Activated CD8-positive, alpha-beta memory T cell treated with anti-CD3 and anti-CD28 coated beads, Interleukin-2, amount 10 ng/mL, durations not matched to agents 7 days and 5 days (primary cell): ENCODE measurements around the gene COL9A2. TPM values are rescaled to one million over a fixed set of nuclear protein-coding genes. Genes with fewer than 3 reads are reported as not detected.
A peak's percentile ranks its signal among the peaks of the same experiment; 100 is the strongest.

Experiments
- ATAC-seq: fragments of 150-1000 bp; cut with Tn5 transposase; one replicate; pipeline ENCODE4 v1.10.0; 2021; ENCODE audit warnings: moderate library complexity
- CTCF ChIA-PET: fragments of 350-600 bp; sonication (Branson Sonifier 250); formaldehyde crosslinking; loops from one replicate; lab custom pipeline; 2021; ENCODE audit warnings: antibody characterized with exemption; lab: Charles Lee
- DNase-seq: peaks from one replicate; pipeline ENCODE4 v3.0.0-alpha.2; 2020
- H3K27ac Mint-ChIP-seq: one replicate; pipeline ENCODE4 v1.8.0; 2021; ENCODE audit warnings: mild to moderate bottlenecking, mixed read lengths
- H3K27me3 Mint-ChIP-seq: one replicate; pipeline ENCODE4 v1.8.0; 2021; ENCODE audit warnings: mixed read lengths
- H3K36me3 Mint-ChIP-seq: one replicate; pipeline ENCODE4 v1.8.0; 2021; ENCODE audit warnings: mild to moderate bottlenecking, mixed read lengths
- H3K4me1 Mint-ChIP-seq: one replicate; pipeline ENCODE4 v1.8.0; 2021; ENCODE audit warnings: mixed read lengths
- H3K4me3 Mint-ChIP-seq: one replicate; pipeline ENCODE4 v1.8.0; 2021; ENCODE audit warnings: mild to moderate bottlenecking, moderate library complexity, mixed read lengths
- H3K9me3 Mint-ChIP-seq: one replicate; pipeline ENCODE4 v1.8.0; 2022; ENCODE audit warnings: low read depth, mixed read lengths
- total RNA-seq, 2 experiments: library from RNA; stranded (reverse); gene quantifications; one replicate each; pipeline ENCODE4 v1.2.3, GENCODE V29; 2021

Gene COL9A2
- total RNA-seq, 2 experiments from 2014 or later = 8.3 to 12.4 TPM

GRCh38 chr1:40315239-40315794 is 1.8 kb downstream of the COL9A2 start:
- Mint-ChIP-seq H3K36me3 (peaks cover 1% of the 10 kb centered on the region), H3K9me3 (no peaks in the 10 kb centered on the region), H3K4me3 (peak overlapping the region; percentile 74), H3K27me3 (peaks cover 25% of the 10 kb centered on the region), H3K27ac (peak overlapping the region; percentile 66), H3K4me1 (peaks cover 42% of the 10 kb centered on the region)
- peak; percentile 77 for ATAC-seq
- DNase-seq = peak; percentile 90
- CTCF ChIA-PET = interaction anchor here (0.6 to 9.3 kb wide), 53 partner anchors 9 to 643 kb away, joined by 3 to 106 read pairs (median 5); partner anchors contain the start of genes NT5C1A, PPT1, RLF and SMAP2

- CTCF ChIA-PET = interaction anchor here (0.6 to 9.3 kb wide), 45 partner anchors 10 to 282 kb away, joined by 3 to 106 read pairs (median 6); partner anchors contain the start of genes PPT1, RLF, SMAP2 and TMCO2
- peaks cover 1% of the 10 kb centered on the region for H3K36me3 Mint-ChIP-seq
- H3K9me3 Mint-ChIP-seq = no peaks in the 10 kb centered on the region
- H3K27me3 Mint-ChIP-seq = peaks cover 25% of the 10 kb centered on the region
- DNase-seq (no peak), ATAC-seq (no peak)
- H3K27ac Mint-ChIP-seq = peak overlapping the region; percentile 66
- H3K4me1 Mint-ChIP-seq = peaks cover 42% of the 10 kb centered on the region
- H3K4me3 Mint-ChIP-seq = peak overlapping the region; percentile 74
Observed at GRCh38 chr1:40314721-40315238, 2.3 kb downstream of the COL9A2 start.

GRCh38 chr1:40313958-40314720 is 2.9 kb downstream of the COL9A2 start:
- H3K9me3 Mint-ChIP-seq = no peaks in the 10 kb centered on the region
- H3K4me3 Mint-ChIP-seq = no peak overlapping the region
- H3K36me3 Mint-ChIP-seq = peaks cover 1% of the 10 kb centered on the region
- H3K27me3 Mint-ChIP-seq = peaks cover 25% of the 10 kb centered on the region
- H3K27ac Mint-ChIP-seq = no peak overlapping the region
- peaks cover 39% of the 10 kb centered on the region for H3K4me1 Mint-ChIP-seq
- CTCF ChIA-PET = interaction anchor here (0.8 to 9.3 kb wide), 20 partner anchors 13 to 231 kb away, joined by 3 to 106 read pairs (median 8); partner anchors contain the start of genes PPT1 and SMAP2
- ATAC-seq (no peak), DNase-seq (no peak)

- CTCF ChIA-PET = interaction anchor here (1.1 to 9.3 kb wide), 6 partner anchors 21 to 237 kb away, joined by 3 to 106 read pairs (median 12); partner anchors contain the start of gene PPT1
Observed at GRCh38 chr1:40313329-40313957, 3.6 kb downstream of the COL9A2 start.

GRCh38 chr1:40312238-40313205 is 4.6 kb downstream of the COL9A2 start:
- DNase-seq = peak; percentile 61
- H3K9me3 Mint-ChIP-seq = no peaks in the 10 kb centered on the region
- no peak for ATAC-seq
- H3K4me1 Mint-ChIP-seq = peaks cover 27% of the 10 kb centered on the region
- H3K36me3 Mint-ChIP-seq = no peaks in the 10 kb centered on the region
- H3K4me3 Mint-ChIP-seq = peak overlapping the region; percentile 13
- peaks cover 12% of the 10 kb centered on the region for H3K27me3 Mint-ChIP-seq
- CTCF ChIA-PET = interaction anchor here (0.5 to 9.3 kb wide), 5 partner anchors 25 to 568 kb away, joined by 3 to 106 read pairs (median 3); no protein-coding TSS in a partner anchor
- peak overlapping the region; percentile 58 for H3K27ac Mint-ChIP-seq

More at GRCh38 chr1:40313329-40313957, 3.6 kb downstream of the COL9A2 start:
- no peak overlapping the region for H3K4me3 Mint-ChIP-seq
- H3K9me3 Mint-ChIP-seq = no peaks in the 10 kb centered on the region
- ATAC-seq (no peak), DNase-seq (no peak)
- H3K36me3 Mint-ChIP-seq = peaks cover 1% of the 10 kb centered on the region
- peaks cover 19% of the 10 kb centered on the region for H3K27me3 Mint-ChIP-seq
- peaks cover 32% of the 10 kb centered on the region for H3K4me1 Mint-ChIP-seq
- H3K27ac Mint-ChIP-seq = no peak overlapping the region

- CTCF ChIA-PET = interaction anchor here (0.5 to 2.4 kb wide), 3 partner anchors 27 to 569 kb away, joined by 3 to 11 read pairs (median 6); no protein-coding TSS in a partner anchor
- Mint-ChIP-seq H3K4me3 (no peak overlapping the region), H3K36me3 (no peaks in the 10 kb centered on the region), H3K27ac (no peak overlapping the region), H3K9me3 (no peaks in the 10 kb centered on the region), H3K27me3 (peaks cover 7% of the 10 kb centered on the region), H3K4me1 (peaks cover 23% of the 10 kb centered on the region)
- no peak for DNase-seq
- ATAC-seq = no peak
Observed at GRCh38 chr1:40311692-40312091, 5.4 kb downstream of the COL9A2 start.

GRCh38 chr1:40310983-40311642 is 6.0 kb downstream of the COL9A2 start:
- no peak for ATAC-seq
- H3K36me3 Mint-ChIP-seq = no peaks in the 10 kb centered on the region
- CTCF ChIA-PET = interaction anchor here (1.2 to 2.4 kb wide), 3 partner anchors 27 to 167 kb away, joined by 6 to 11 read pairs (median 6); no protein-coding TSS in a partner anchor
- no peaks in the 10 kb centered on the region for H3K9me3 Mint-ChIP-seq
- no peak for DNase-seq
- H3K27me3 Mint-ChIP-seq = peaks cover 5% of the 10 kb centered on the region
- no peak overlapping the region for H3K27ac Mint-ChIP-seq
- peaks cover 21% of the 10 kb centered on the region for H3K4me1 Mint-ChIP-seq
- no peak overlapping the region for H3K4me3 Mint-ChIP-seq

GRCh38 chr1:40310129-40310461 is 7.0 kb downstream of the COL9A2 start:
- Mint-ChIP-seq H3K27ac (no peak overlapping the region), H3K4me1 (peaks cover 16% of the 10 kb centered on the region), H3K36me3 (no peaks in the 10 kb centered on the region), H3K4me3 (no peak overlapping the region), H3K27me3 (no peaks in the 10 kb centered on the region), H3K9me3 (no peaks in the 10 kb centered on the region)
- CTCF ChIA-PET = interaction anchor here (1.0 to 2.4 kb wide), 3 partner anchors 29 to 166 kb away, joined by 3 to 11 read pairs (median 6); no protein-coding TSS in a partner anchor
- DNase-seq = no peak
- no peak for ATAC-seq

GRCh38 chr1:40309374-40310128 is 7.5 kb downstream of the COL9A2 start:
- Mint-ChIP-seq H3K36me3 (no peaks in the 10 kb centered on the region), H3K27ac (no peak overlapping the region), H3K4me3 (no peak overlapping the region), H3K9me3 (no peaks in the 10 kb centered on the region), H3K27me3 (no peaks in the 10 kb centered on the region), H3K4me1 (peaks cover 12% of the 10 kb centered on the region)
- no peak for DNase-seq
- CTCF ChIA-PET = interaction anchor here (1.0 to 2.4 kb wide), 3 partner anchors 29 to 166 kb away, joined by 3 to 11 read pairs (median 6); no protein-coding TSS in a partner anchor
- ATAC-seq = no peak

- DNase-seq = no peak
- H3K9me3 Mint-ChIP-seq = no peaks in the 10 kb centered on the region
- peaks cover 6% of the 10 kb centered on the region for H3K4me1 Mint-ChIP-seq
- H3K4me3 Mint-ChIP-seq = no peak overlapping the region
- H3K27ac Mint-ChIP-seq = no peak overlapping the region
- CTCF ChIA-PET = no interaction called here
- H3K36me3 Mint-ChIP-seq = no peaks in the 10 kb centered on the region
- no peak for ATAC-seq
- no peaks in the 10 kb centered on the region for H3K27me3 Mint-ChIP-seq
Observed at GRCh38 chr1:40308036-40308727, 8.9 kb downstream of the COL9A2 start.

GRCh38 chr1:40307186-40307585 is 9.9 kb downstream of the COL9A2 start:
- CTCF ChIA-PET = no interaction called here
- Mint-ChIP-seq H3K4me3 (no peak overlapping the region), H3K27me3 (no peaks in the 10 kb centered on the region), H3K4me1 (no peaks in the 10 kb centered on the region), H3K36me3 (no peaks in the 10 kb centered on the region), H3K9me3 (no peaks in the 10 kb centered on the region), H3K27ac (no peak overlapping the region)
- ATAC-seq (no peak), DNase-seq (no peak)
